ENCODE data around the gene FAM8A1.

- TF ChIP-seq CTCF (conservative IDR thresholded peaks at IDR 0.05; ENCODE audit: low read length) = no peak
- TF ChIP-seq EZH2phosphoT487 (IDR thresholded peaks at IDR 0.05; ENCODE audit: borderline replicate concordance, low read depth, low read length) = no peak
These were observed 50.7 kb downstream of the FAM8A1 start for GRCh38 chr6:17650656-17651309.

Data from OCI-LY7 (cell line).